Kidney epithelial cell (primary cell): ENCODE measurements around the gene BRK1. TPM values are rescaled to one million over a fixed set of nuclear protein-coding genes. Genes with fewer than 3 reads are reported as not detected.
A peak's percentile ranks its signal among the peaks of the same experiment; 100 is the strongest.
"Not testable (repeated sequence)": the region's sequence is repeated elsewhere in the genome, so short reads cannot be mapped to it uniquely, and the experiment has no call there.

Experiments
- DNase-seq: peaks from one replicate; pipeline ENCODE4 v3.0.0-alpha.2; 2010; ENCODE audit warnings: low read depth
- H3K27me3 ChIP-seq: 2 replicates; pipeline ENCODE4 v1.6.0; 2011; ENCODE audit warnings: low read length; ENCODE audit not compliant: control insufficient read depth, insufficient read depth
- H3K36me3 ChIP-seq: 2 replicates; pipeline ENCODE4 v1.5.1; 2011; ENCODE audit warnings: low read length; ENCODE audit not compliant: control insufficient read depth, insufficient read depth
- H3K4me3 ChIP-seq: 2 replicates; pipeline ENCODE4 v1.5.1; 2011; ENCODE audit warnings: low read depth, mild to moderate bottlenecking, control low read depth, low read length
- total RNA-seq: library from RNA; depleted of rRNA; stranded (reverse); fragments of >200 nt; gene quantifications from 2 replicates; pipeline ENCODE4 v1.2.3, GENCODE V29; 2015
- TF ChIP-seq, protein P1 (sequence below): IDR thresholded peaks from 2 replicates; pipeline ENCODE4 v1.5.1; 2011; ENCODE audit warnings: mild to moderate bottlenecking, moderate library complexity, low read length, control low read depth, inconsistent platforms; ENCODE audit not compliant: insufficient read depth, poor library complexity, severe bottlenecking

Gene BRK1
- total RNA-seq: 117 and 128 TPM in 2 replicates

- H3K27me3 ChIP-seq: no peaks in the 10 kb centered on the region
- DNase-seq: peak; percentile 80
- TF ChIP-seq, protein P1, sequence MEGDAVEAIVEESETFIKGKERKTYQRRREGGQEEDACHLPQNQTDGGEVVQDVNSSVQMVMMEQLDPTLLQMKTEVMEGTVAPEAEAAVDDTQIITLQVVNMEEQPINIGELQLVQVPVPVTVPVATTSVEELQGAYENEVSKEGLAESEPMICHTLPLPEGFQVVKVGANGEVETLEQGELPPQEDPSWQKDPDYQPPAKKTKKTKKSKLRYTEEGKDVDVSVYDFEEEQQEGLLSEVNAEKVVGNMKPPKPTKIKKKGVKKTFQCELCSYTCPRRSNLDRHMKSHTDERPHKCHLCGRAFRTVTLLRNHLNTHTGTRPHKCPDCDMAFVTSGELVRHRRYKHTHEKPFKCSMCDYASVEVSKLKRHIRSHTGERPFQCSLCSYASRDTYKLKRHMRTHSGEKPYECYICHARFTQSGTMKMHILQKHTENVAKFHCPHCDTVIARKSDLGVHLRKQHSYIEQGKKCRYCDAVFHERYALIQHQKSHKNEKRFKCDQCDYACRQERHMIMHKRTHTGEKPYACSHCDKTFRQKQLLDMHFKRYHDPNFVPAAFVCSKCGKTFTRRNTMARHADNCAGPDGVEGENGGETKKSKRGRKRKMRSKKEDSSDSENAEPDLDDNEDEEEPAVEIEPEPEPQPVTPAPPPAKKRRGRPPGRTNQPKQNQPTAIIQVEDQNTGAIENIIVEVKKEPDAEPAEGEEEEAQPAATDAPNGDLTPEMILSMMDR: no peak
- H3K36me3 ChIP-seq: no peaks in the 10 kb centered on the region
- H3K4me3 ChIP-seq: peak within 1 kb of the TSS; percentile 90
Measured at GRCh38 chr3:10115326-10116137, at the start of gene BRK1. Gene BRK1 (plus strand): TSS chr3:10115675. CDS start chr3:10115702, 27 bp downstream.

DNA sequence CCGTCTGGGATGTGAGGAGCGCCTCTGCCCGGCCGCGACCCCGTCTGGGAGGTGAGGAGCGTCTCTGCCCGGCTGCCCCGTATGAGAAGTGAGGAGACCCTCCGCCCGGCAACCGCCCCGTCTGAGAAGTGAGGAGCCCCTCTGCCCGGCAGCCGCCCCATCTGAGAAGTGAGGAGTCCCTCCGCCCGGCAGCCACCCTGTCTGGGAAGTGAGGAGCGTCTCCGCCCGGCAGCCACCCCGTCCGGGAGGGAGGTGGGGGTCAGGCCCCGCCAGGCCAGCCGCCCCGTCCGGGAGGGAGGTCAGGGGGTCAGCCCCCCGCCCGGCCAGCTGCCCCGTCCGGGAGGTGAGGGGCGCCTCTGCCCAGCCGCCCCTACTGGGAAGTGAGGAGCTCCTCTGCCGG lies 45.4 kb upstream of the BRK1 start:
- not testable (repeated sequence) for H3K4me3 ChIP-seq, H3K27me3 ChIP-seq, DNase-seq, H3K36me3 ChIP-seq

DNA sequence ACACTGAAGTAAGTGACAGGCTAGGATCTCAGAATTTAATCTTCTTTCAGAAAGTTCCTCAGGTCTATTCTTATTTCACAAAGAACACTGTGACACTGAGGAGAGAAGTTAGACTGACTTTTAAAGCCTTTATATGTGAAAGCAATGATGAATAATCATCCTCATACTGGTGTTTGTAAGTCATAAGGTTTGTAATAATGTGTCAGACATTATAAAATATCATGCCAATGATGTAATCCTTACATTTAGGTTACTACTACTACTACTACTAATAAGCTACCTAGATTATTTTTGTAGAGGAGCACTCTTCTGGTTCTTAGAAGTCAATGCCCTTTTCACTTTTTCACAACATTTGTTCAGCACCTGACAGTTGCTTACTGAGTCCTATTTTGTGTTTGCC lies 40.8 kb upstream of the BRK1 start:
- no peak for DNase-seq
- TF ChIP-seq, protein P1: no peak
- Histone ChIP-seq H3K27me3 (no peaks in the 10 kb centered on the region), H3K36me3 (no peaks in the 10 kb centered on the region), H3K4me3 (no peak overlapping the region)

GRCh38 chr3:10081871-10082270 lies 33.6 kb upstream of the BRK1 start:
- no peaks in the 10 kb centered on the region for H3K36me3 ChIP-seq
- TF ChIP-seq, protein P1: no peak
- H3K27me3 ChIP-seq: no peaks in the 10 kb centered on the region
- no peak overlapping the region for H3K4me3 ChIP-seq
- DNase-seq: no peak

GRCh38 chr3:10085738-10086137 lies 29.7 kb upstream of the BRK1 start:
- peak; percentile 4 for DNase-seq
- Histone ChIP-seq H3K4me3 (no peak overlapping the region), H3K36me3 (no peaks in the 10 kb centered on the region), H3K27me3 (no peaks in the 10 kb centered on the region)
- TF ChIP-seq, protein P1: no peak

GRCh38 chr3:10088256-10088655 lies 27.2 kb upstream of the BRK1 start:
- no peaks in the 10 kb centered on the region for H3K36me3 ChIP-seq
- TF ChIP-seq, protein P1: no peak
- no peaks in the 10 kb centered on the region for H3K27me3 ChIP-seq
- DNase-seq: no peak
- no peak overlapping the region for H3K4me3 ChIP-seq
